Stimulated activated CD8-positive, alpha-beta memory T cell treated with anti-CD3 and anti-CD28 coated beads, Interleukin-15, amount 100 ng/mL, for 1 hour (primary cell): Measurements from ENCODE around the gene TAP1.
"Not testable (repeated sequence)": the region's sequence is repeated elsewhere in the genome, so short reads cannot be mapped to it uniquely, and the experiment has no call there.

Experiments
- DNase-seq: peaks from one replicate; pipeline ENCODE4 v3.0.0-alpha.2; 2020; ENCODE audit warnings: low read depth

TAP1 gene

GRCh38 chr6:32840604-32841246 is 12.8 kb downstream of the TAP1 start:
- DNase-seq: no peak

- no peak for DNase-seq
Measured at GRCh38 chr6:32839356-32839755, 14.1 kb downstream of the TAP1 start.

- peak; percentile 97 for DNase-seq
Measured at GRCh38 chr6:32838114-32838958, 15.2 kb downstream of the TAP1 start, which contains the start of gene TAP2. Gene TAP2 (minus strand): TSS chr6:32838739. CDS start chr6:32838233, 506 bp downstream.

- no peak for DNase-seq
Measured at GRCh38 chr6:32837651-32838113, 15.8 kb downstream of the TAP1 start.

GRCh38 chr6:32836873-32837272 is 16.6 kb downstream of the TAP1 start:
- DNase-seq: no peak

GRCh38 chr6:32835167-32835893 is 18.2 kb downstream of the TAP1 start:
- DNase-seq: no peak

- no peak for DNase-seq
Measured at GRCh38 chr6:32833664-32834063, 19.8 kb downstream of the TAP1 start.

GRCh38 chr6:32832535-32832934 is 21.0 kb downstream of the TAP1 start:
- DNase-seq: no peak

- no peak for DNase-seq
Measured at GRCh38 chr6:32830936-32831335, 22.6 kb downstream of the TAP1 start.

- DNase-seq: no peak
Measured at GRCh38 chr6:32830017-32830416, 23.5 kb downstream of the TAP1 start.

- DNase-seq: no peak
Measured at GRCh38 chr6:32829495-32829894, 24.0 kb downstream of the TAP1 start.

GRCh38 chr6:32827025-32827424 is 26.5 kb downstream of the TAP1 start:
- no peak for DNase-seq

- no peak for DNase-seq
Measured at GRCh38 chr6:32825966-32826365, 27.5 kb downstream of the TAP1 start.

- DNase-seq: no peak
Measured at GRCh38 chr6:32819729-32820128, 33.8 kb downstream of the TAP1 start.

GRCh38 chr6:32818867-32819266 is 34.6 kb downstream of the TAP1 start:
- no peak for DNase-seq

- no peak for DNase-seq
Measured at GRCh38 chr6:32816746-32817204, 36.7 kb downstream of the TAP1 start, which contains the start of gene HLA-DOB. Gene HLA-DOB (minus strand): TSS chr6:32817002. CDS start chr6:32816951, 51 bp downstream.

GRCh38 chr6:32815996-32816395 is 37.5 kb downstream of the TAP1 start:
- DNase-seq: no peak

- no peak for DNase-seq
Measured at GRCh38 chr6:32815115-32815514, 38.4 kb downstream of the TAP1 start.

- no peak for DNase-seq
Measured at GRCh38 chr6:32814145-32814544, 39.4 kb downstream of the TAP1 start.

- DNase-seq: no peak
Measured at GRCh38 chr6:32809171-32809570, 44.3 kb downstream of the TAP1 start.

- DNase-seq: no peak
Measured at GRCh38 chr6:32807020-32807580, 46.4 kb downstream of the TAP1 start.

GRCh38 chr6:32805404-32805803 is 48.1 kb downstream of the TAP1 start:
- DNase-seq: not testable (repeated sequence)
